ENCODE data around the gene BEND5. TPM values are rescaled to one million over a fixed set of nuclear protein-coding genes. Genes with fewer than 3 reads are reported as not detected.

BEND5 gene
- total and polyA plus RNA-seq, 12 donors: 1.2 to 9.1 (median 4.3) TPM

GRCh38 chr1:48725341-48726046 is 51.2 kb downstream of the BEND5 start:
- H3K4me3 ChIP-seq: no peak overlapping the region
- H3K4me1 ChIP-seq: no peaks in the 10 kb centered on the region
- no peaks in the 10 kb centered on the region for H3K27me3 ChIP-seq
- H3K36me3 ChIP-seq: peaks cover 0 to 34% (median 0%) of the 10 kb centered on the region in 9 donors
- WGBS, 2 donors: 89% methylated on average over 5 of the region's 5 CpGs
- intact Hi-C loops (cut with DNase I): no loop called here
- H3K27ac ChIP-seq: no peak overlapping the region
- TF ChIP-seq, protein P1, sequence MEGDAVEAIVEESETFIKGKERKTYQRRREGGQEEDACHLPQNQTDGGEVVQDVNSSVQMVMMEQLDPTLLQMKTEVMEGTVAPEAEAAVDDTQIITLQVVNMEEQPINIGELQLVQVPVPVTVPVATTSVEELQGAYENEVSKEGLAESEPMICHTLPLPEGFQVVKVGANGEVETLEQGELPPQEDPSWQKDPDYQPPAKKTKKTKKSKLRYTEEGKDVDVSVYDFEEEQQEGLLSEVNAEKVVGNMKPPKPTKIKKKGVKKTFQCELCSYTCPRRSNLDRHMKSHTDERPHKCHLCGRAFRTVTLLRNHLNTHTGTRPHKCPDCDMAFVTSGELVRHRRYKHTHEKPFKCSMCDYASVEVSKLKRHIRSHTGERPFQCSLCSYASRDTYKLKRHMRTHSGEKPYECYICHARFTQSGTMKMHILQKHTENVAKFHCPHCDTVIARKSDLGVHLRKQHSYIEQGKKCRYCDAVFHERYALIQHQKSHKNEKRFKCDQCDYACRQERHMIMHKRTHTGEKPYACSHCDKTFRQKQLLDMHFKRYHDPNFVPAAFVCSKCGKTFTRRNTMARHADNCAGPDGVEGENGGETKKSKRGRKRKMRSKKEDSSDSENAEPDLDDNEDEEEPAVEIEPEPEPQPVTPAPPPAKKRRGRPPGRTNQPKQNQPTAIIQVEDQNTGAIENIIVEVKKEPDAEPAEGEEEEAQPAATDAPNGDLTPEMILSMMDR (IDR thresholded peaks at IDR 0.05): no peak
- H3K9me3 ChIP-seq: no peaks in the 10 kb centered on the region
- DNase-seq: no peak
- ATAC-seq: no peak

DNA sequence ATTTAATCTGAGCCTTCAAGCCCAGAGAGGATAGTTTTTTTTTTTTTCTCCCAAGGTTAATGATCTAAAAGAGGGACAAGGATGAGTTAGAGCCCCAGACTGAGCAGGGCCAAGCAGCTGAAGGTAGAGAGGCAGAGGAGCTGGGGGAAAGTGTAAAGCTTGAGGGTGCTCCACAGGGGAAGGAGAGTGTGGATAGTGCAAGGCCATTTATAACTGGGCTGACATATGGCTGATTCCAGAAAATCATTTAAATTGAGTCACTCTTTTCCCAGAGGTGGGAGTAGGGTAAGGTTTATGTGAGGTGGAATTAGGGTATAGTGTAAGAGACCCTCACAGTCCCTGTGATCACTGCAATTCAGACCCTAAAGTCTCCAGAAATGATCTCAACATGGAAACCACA is 55.8 kb downstream of the BEND5 start:
- no peak for ATAC-seq
- H3K27me3 ChIP-seq: no peaks in the 10 kb centered on the region
- no peak overlapping the region for H3K4me3 ChIP-seq
- no peak overlapping the region for H3K27ac ChIP-seq
- intact Hi-C loops (cut with DNase I): no loop called here
- TF ChIP-seq, protein P1 (IDR thresholded peaks at IDR 0.05): no peak
- H3K4me1 ChIP-seq: no peaks in the 10 kb centered on the region
- no peaks in the 10 kb centered on the region for H3K36me3 ChIP-seq
- no peak for DNase-seq
- H3K9me3 ChIP-seq: no peaks in the 10 kb centered on the region

DNA sequence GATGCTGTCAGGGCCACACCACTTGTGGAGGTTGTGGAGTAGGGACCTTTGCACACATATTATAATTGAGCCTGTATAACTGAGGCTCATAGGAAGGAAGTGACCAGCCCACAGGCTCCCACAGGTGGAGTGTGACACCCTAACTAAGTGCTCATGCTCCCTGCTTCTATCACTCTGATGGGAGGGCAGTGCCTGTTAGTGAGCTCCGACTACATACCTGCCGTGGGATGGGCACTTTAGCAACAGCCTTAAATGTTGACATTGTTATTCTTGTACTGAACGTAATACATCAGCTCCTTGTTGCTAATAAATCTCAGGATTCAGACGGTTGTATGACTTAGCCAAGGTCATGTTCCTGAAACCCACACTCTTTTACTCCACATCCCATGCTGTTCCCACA is 58.0 kb downstream of the BEND5 start:
- H3K27ac ChIP-seq: no peak overlapping the region
- intact Hi-C loops (cut with DNase I): no loop called here
- WGBS, 2 donors: 74 to 80% methylated on average over 4 of the region's 4 CpGs
- H3K27me3 ChIP-seq: no peaks in the 10 kb centered on the region
- TF ChIP-seq, protein P1 (IDR thresholded peaks at IDR 0.05): no peak
- no peaks in the 10 kb centered on the region for H3K9me3 ChIP-seq
- no peak for ATAC-seq
- no peaks in the 10 kb centered on the region for H3K36me3 ChIP-seq
- no peaks in the 10 kb centered on the region for H3K4me1 ChIP-seq
- no peak overlapping the region for H3K4me3 ChIP-seq
- DNase-seq: no peak

GRCh38 chr1:48718116-48718630 is 58.5 kb downstream of the BEND5 start:
- intact Hi-C loops (cut with DNase I): no loop called here
- DNase-seq (no peak), ATAC-seq (no peak)

More at GRCh38 chr1:48718116-48718630, 58.5 kb downstream of the BEND5 start:
- Histone ChIP-seq H3K9me3 (no peaks in the 10 kb centered on the region), H3K4me3 (no peak overlapping the region), H3K36me3 (no peaks in the 10 kb centered on the region), H3K27ac (no peak overlapping the region), H3K27me3 (no peaks in the 10 kb centered on the region), H3K4me1 (no peaks in the 10 kb centered on the region)
- TF ChIP-seq, protein P1 (IDR thresholded peaks at IDR 0.05): no peak

Data from heart right ventricle (tissue), 16 donors.